WTC11 (cell line): Measurements from ENCODE around the gene KLHL30. TPM values are rescaled to one million over a fixed set of nuclear protein-coding genes. Genes with fewer than 3 reads are reported as not detected.

Experiments
- ATAC-seq: fragments of 200-7000 bp; cut with Tn5 transposase; 2 replicates; pipeline ENCODE4 v1.10.0; 2021; ENCODE audit warnings: mild to moderate bottlenecking, moderate library complexity
- CTCF ChIA-PET: fragments of 300-600 bp; sonication (Branson Sonifier 250); formaldehyde crosslinking; loops from one replicate; lab custom pipeline; 2021; ENCODE audit warnings: antibody characterized with exemption; lab: Charles Lee
- POLR2A ChIA-PET: fragments of 350-600 bp; sonication (Branson Sonifier 250); formaldehyde crosslinking; loops from one replicate; lab custom pipeline; 2021; ENCODE audit warnings: antibody characterized with exemption; lab: Charles Lee
- DNase-seq: peaks from one replicate; pipeline ENCODE4 v3.0.0; 2021; ENCODE audit warnings: low spot score
- H3K27ac Mint-ChIP-seq: 2 replicates; pipeline ENCODE4 v1.8.0; 2021; ENCODE audit warnings: mixed read lengths
- H3K27me3 Mint-ChIP-seq: 2 replicates; pipeline ENCODE4 v1.8.0; 2021; ENCODE audit warnings: low read depth, mild to moderate bottlenecking, moderate library complexity, mixed read lengths
- H3K36me3 Mint-ChIP-seq: 2 replicates; pipeline ENCODE4 v1.8.0; 2021; ENCODE audit warnings: mixed read lengths
- H3K4me1 Mint-ChIP-seq: 2 replicates; pipeline ENCODE4 v1.8.0; 2022; ENCODE audit warnings: mixed read lengths
- H3K4me3 Mint-ChIP-seq: 2 replicates; pipeline ENCODE4 v1.8.0; 2021; ENCODE audit warnings: mild to moderate bottlenecking, moderate library complexity, mixed read lengths
- H3K9me3 Mint-ChIP-seq: 2 replicates; pipeline ENCODE4 v1.8.0; 2021; ENCODE audit warnings: mixed read lengths
- ATF1 ChIP-seq: sonication (generic); formaldehyde crosslinking; IDR thresholded peaks from 2 replicates; pipeline ENCODE4 v1.8.1; 2023; ENCODE audit warnings: mild to moderate bottlenecking, moderate library complexity, missing genetic modification reagents
- CBFB ChIP-seq: sonication (generic); formaldehyde crosslinking; IDR thresholded peaks from 2 replicates; pipeline ENCODE4 v1.8.1; 2022; ENCODE audit warnings: mild to moderate bottlenecking, low read depth, missing genetic modification reagents
- ERG ChIP-seq: fragments of 250-450 bp; sonication (Bioruptor Pico); IDR thresholded peaks from 2 replicates; pipeline ENCODE4 v1.8.0; 2021; ENCODE audit warnings: mild to moderate bottlenecking
- FOXP1 ChIP-seq: sonication (generic); formaldehyde crosslinking; IDR thresholded peaks from 2 replicates; pipeline ENCODE4 v1.8.0; 2022; ENCODE audit warnings: missing genetic modification reagents, mild to moderate bottlenecking, moderate library complexity, borderline replicate concordance
- FOXP4 ChIP-seq: sonication (generic); formaldehyde crosslinking; IDR thresholded peaks from 2 replicates; pipeline ENCODE4 v1.8.0; 2022; ENCODE audit warnings: mild to moderate bottlenecking, missing genetic modification reagents
- GABPB1 ChIP-seq: sonication (generic); formaldehyde crosslinking; IDR thresholded peaks from 2 replicates; pipeline ENCODE4 v1.8.1; 2023; ENCODE audit warnings: mild to moderate bottlenecking, missing genetic modification reagents
- HMGXB4 ChIP-seq: sonication (generic); formaldehyde crosslinking; IDR thresholded peaks from 2 replicates; pipeline ENCODE4 v1.8.1; 2023; ENCODE audit warnings: mild to moderate bottlenecking, moderate library complexity, missing genetic modification reagents
- IRF2 ChIP-seq: sonication (generic); formaldehyde crosslinking; IDR thresholded peaks from 2 replicates; pipeline ENCODE4 v1.8.0; 2022; ENCODE audit warnings: low read depth, missing genetic modification reagents, borderline replicate concordance
- JAZF1 ChIP-seq: fragments of 250-450 bp; sonication (Bioruptor Pico); IDR thresholded peaks from 2 replicates; pipeline ENCODE4 v1.9.0; 2021; ENCODE audit warnings: moderate library complexity, mild to moderate bottlenecking, inconsistent platforms
- JUN ChIP-seq: sonication (generic); formaldehyde crosslinking; IDR thresholded peaks from 2 replicates; pipeline ENCODE4 v1.8.0; 2023; ENCODE audit warnings: mild to moderate bottlenecking, missing genetic modification reagents
- MLX ChIP-seq: sonication (generic); formaldehyde crosslinking; IDR thresholded peaks from 2 replicates; pipeline ENCODE4 v1.8.1; 2023; ENCODE audit warnings: mild to moderate bottlenecking, missing genetic modification reagents, moderate library complexity
- MXD4 ChIP-seq: fragments of 250-450 bp; sonication (Bioruptor Pico); IDR thresholded peaks from 2 replicates; pipeline ENCODE4 v1.8.0; 2021; ENCODE audit warnings: mild to moderate bottlenecking, moderate library complexity, borderline replicate concordance
- MYBL2 ChIP-seq: sonication (generic); formaldehyde crosslinking; IDR thresholded peaks from 2 replicates; pipeline ENCODE4 v1.8.1; 2023; ENCODE audit warnings: mild to moderate bottlenecking, moderate library complexity, missing genetic modification reagents
- NFATC4 ChIP-seq: fragments of 250-450 bp; sonication (Bioruptor Pico); IDR thresholded peaks from 2 replicates; pipeline ENCODE4 v1.9.0; 2021; ENCODE audit warnings: mild to moderate bottlenecking
- NR3C1 ChIP-seq: sonication (generic); formaldehyde crosslinking; conservative IDR thresholded peaks from 2 replicates; pipeline ENCODE4 v1.8.1; 2023; ENCODE audit warnings: low read depth, mild to moderate bottlenecking, missing genetic modification reagents
- PRDM15 ChIP-seq: sonication (generic); formaldehyde crosslinking; IDR thresholded peaks from 2 replicates; pipeline ENCODE4 v1.8.0; 2022; ENCODE audit warnings: missing genetic modification reagents
- PRRX2 ChIP-seq: fragments of 250-450 bp; sonication (Bioruptor Pico); IDR thresholded peaks from 2 replicates; pipeline ENCODE4 v1.8.0; 2021; ENCODE audit warnings: mild to moderate bottlenecking
- SMAD4 ChIP-seq: sonication (generic); formaldehyde crosslinking; IDR thresholded peaks from 2 replicates; pipeline ENCODE4 v1.8.0; 2022; ENCODE audit warnings: mild to moderate bottlenecking, missing genetic modification reagents
- SP1 ChIP-seq: sonication (generic); formaldehyde crosslinking; conservative IDR thresholded peaks from 2 replicates; pipeline ENCODE4 v1.8.1; 2022; ENCODE audit warnings: missing genetic modification reagents
- TCF7 ChIP-seq: sonication (generic); formaldehyde crosslinking; IDR thresholded peaks from 2 replicates; pipeline ENCODE4 v1.8.0; 2022; ENCODE audit warnings: mild to moderate bottlenecking, low read depth, missing genetic modification reagents, moderate library complexity
- TP53 ChIP-seq: sonication (generic); formaldehyde crosslinking; IDR thresholded peaks from 2 replicates; pipeline ENCODE4 v1.8.1; 2023; ENCODE audit warnings: mild to moderate bottlenecking, missing genetic modification reagents
- ZBTB21 ChIP-seq: sonication (generic); formaldehyde crosslinking; IDR thresholded peaks from 2 replicates; pipeline ENCODE4 v1.8.1; 2023; ENCODE audit warnings: mild to moderate bottlenecking, missing genetic modification reagents, borderline replicate concordance
- ZNF219 ChIP-seq: sonication (generic); formaldehyde crosslinking; IDR thresholded peaks from 2 replicates; pipeline ENCODE4 v1.8.0; 2023; ENCODE audit warnings: missing genetic modification reagents, mild to moderate bottlenecking, borderline replicate concordance
- ZNF232 ChIP-seq: sonication (generic); formaldehyde crosslinking; IDR thresholded peaks from 2 replicates; pipeline ENCODE4 v1.8.0; 2022; ENCODE audit warnings: mild to moderate bottlenecking, missing genetic modification reagents
- total RNA-seq: library from RNA; stranded (reverse); gene quantifications from 3 replicates; pipeline ENCODE4 v1.2.3, GENCODE V29; 2021

KLHL30 gene
- total RNA-seq, 1 experiment from 2014 or later = not detected

GRCh38 chr2:238155761-238156694, 17.6 kb downstream of the KLHL30 start (continued):
- TF ChIP-seq PRDM15 (CRISPR knock-in tag) (no peak), HMGXB4 (CRISPR knock-in tag) (no peak), FOXP4 (CRISPR knock-in tag) (no peak), ZBTB21 (CRISPR knock-in tag) (no peak), ZNF232 (CRISPR knock-in tag) (no peak), NR3C1 (CRISPR knock-in tag) (no peak), MLX (CRISPR knock-in tag) (no peak), MYBL2 (CRISPR knock-in tag) (no peak), JAZF1 (CRISPR knock-in tag) (no peak), NFATC4 (CRISPR knock-in tag) (no peak), SMAD4 (CRISPR knock-in tag) (no peak)

- H3K4me3 Mint-ChIP-seq = peak overlapping the region; percentile 73
- DNase-seq = no peak
- TF ChIP-seq TCF7 (CRISPR knock-in tag) = no peak
- TF ChIP-seq IRF2 = no peak
- TF ChIP-seq FOXP1 (CRISPR knock-in tag) = no peak
- TF ChIP-seq CBFB (CRISPR knock-in tag) = no peak
- no peak for TF ChIP-seq ZNF219 (CRISPR knock-in tag)
- no peak for TF ChIP-seq MXD4
- TF ChIP-seq ERG = no peak
- no peak for TF ChIP-seq PRRX2
- no peak for TF ChIP-seq GABPB1 (CRISPR knock-in tag)
- TF ChIP-seq JUN (CRISPR knock-in tag) = no peak
- TF ChIP-seq ATF1 (CRISPR knock-in tag) = no peak
- no peak for TF ChIP-seq TP53 (CRISPR knock-in tag)
- TF ChIP-seq FOXP4 (CRISPR knock-in tag) = no peak
- no peak for TF ChIP-seq SP1 (CRISPR knock-in tag)
Measured at GRCh38 chr2:238157506-238158017, 19.1 kb downstream of the KLHL30 start.

More at GRCh38 chr2:238157506-238158017, 19.1 kb downstream of the KLHL30 start:
- no peak overlapping the region for H3K27ac Mint-ChIP-seq
- H3K36me3 Mint-ChIP-seq = no peaks in the 10 kb centered on the region
- ChIA-PET POLR2A (no interaction called here), CTCF (no interaction called here)
- H3K9me3 Mint-ChIP-seq = peaks cover 8% of the 10 kb centered on the region
- ATAC-seq = no peak; the same call in 1 of the 2 replicates
- H3K27me3 Mint-ChIP-seq = peaks cover 33% of the 10 kb centered on the region
- H3K4me1 Mint-ChIP-seq = peaks cover 11% of the 10 kb centered on the region
